SK-N-SH (cell line): ENCODE results near the gene POLR2J.
"Not testable (repeated sequence)": the region's sequence is repeated elsewhere in the genome, so short reads cannot be mapped to it uniquely, and the experiment has no call there.

Source experiments
- CHD2 ChIP-seq: fragments of 150-350 bp; IDR thresholded peaks from 2 replicates; pipeline ENCODE4 v1.6.1; 2018; ENCODE audit warnings: low read length; ENCODE audit not compliant: partially characterized antibody
- EZH2phosphoT487 ChIP-seq: fragments of 200-600 bp; sonication (generic); IDR thresholded peaks from 2 replicates; pipeline ENCODE4 v1.6.1; 2017; ENCODE audit warnings: low read depth, mixed run types, mild to moderate bottlenecking, antibody characterized with exemption, moderate library complexity, borderline replicate concordance
- GABPA ChIP-seq: IDR thresholded peaks from 2 replicates; pipeline ENCODE4 v1.4.0; 2012; ENCODE audit warnings: low read depth, mild to moderate bottlenecking
- GATA2 ChIP-seq: sonication (generic); formaldehyde crosslinking; IDR thresholded peaks from 2 replicates; pipeline ENCODE4 v1.5.0; 2020; ENCODE audit warnings: mild to moderate bottlenecking, missing genetic modification reagents
- JUND ChIP-seq: IDR thresholded peaks from 2 replicates; pipeline ENCODE4 v1.4.0; 2012
- RAD21 ChIP-seq: IDR thresholded peaks from 2 replicates; pipeline ENCODE4 v1.6.1; 2012; ENCODE audit warnings: mild to moderate bottlenecking, low read length
- RFX5 ChIP-seq: IDR thresholded peaks from 2 replicates; pipeline ENCODE4 v1.6.1; 2012; ENCODE audit warnings: mild to moderate bottlenecking, improper control_type of control experiment, low read length
- TAF1 ChIP-seq: IDR thresholded peaks from 2 replicates; pipeline ENCODE4 v1.6.1; 2012; ENCODE audit warnings: low read depth, mild to moderate bottlenecking, low read length, moderate library complexity, borderline replicate concordance
- TCF12 ChIP-seq: IDR thresholded peaks from 2 replicates; pipeline ENCODE4 v1.4.0; 2012
- TEAD4 ChIP-seq: IDR thresholded peaks from 2 replicates; pipeline ENCODE4 v1.4.0; 2012; ENCODE audit warnings: mild to moderate bottlenecking, borderline replicate concordance; ENCODE audit not compliant: insufficient read depth
- YY1 ChIP-seq: IDR thresholded peaks from 2 replicates; pipeline ENCODE4 v1.4.0; 2012; ENCODE audit warnings: low read depth, mild to moderate bottlenecking
- TF ChIP-seq, protein P1 (sequence below): fragments of 200-600 bp; sonication (generic); IDR thresholded peaks from 2 replicates; pipeline ENCODE4 v1.6.1; 2017; ENCODE audit warnings: antibody characterized with exemption, mild to moderate bottlenecking, moderate library complexity
- TF ChIP-seq, protein P2 (sequence below): fragments of 150-350 bp; IDR thresholded peaks from 2 replicates; pipeline ENCODE4 v1.6.1; 2017; ENCODE audit warnings: antibody characterized with exemption, low read length, low read depth, borderline replicate concordance
- TF ChIP-seq, protein P3 (sequence below): IDR thresholded peaks from 2 replicates; pipeline ENCODE4 v1.4.0; 2012; ENCODE audit warnings: low read depth

DNA sequence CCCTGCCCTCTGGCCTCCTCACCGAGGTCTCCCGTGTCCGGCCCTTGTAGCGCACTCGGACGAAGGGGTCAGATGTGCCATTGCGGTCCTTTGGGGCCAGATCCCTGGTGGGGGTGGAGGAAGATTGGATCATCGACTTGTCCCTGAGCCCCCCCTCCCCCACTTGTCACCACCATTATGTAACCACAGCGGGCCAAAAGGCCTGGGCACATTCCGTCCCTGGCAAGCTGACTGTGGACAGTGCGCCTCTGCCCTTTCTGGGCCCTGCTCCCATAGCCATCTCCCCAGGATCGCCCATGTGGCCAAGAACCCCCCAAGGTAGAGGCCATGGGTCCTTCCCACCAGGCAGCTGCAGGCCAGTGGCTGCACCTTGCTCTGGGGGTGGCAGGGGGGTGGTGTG lies 24.4 kb upstream of the POLR2J start:
- TF ChIP-seq, protein P1, sequence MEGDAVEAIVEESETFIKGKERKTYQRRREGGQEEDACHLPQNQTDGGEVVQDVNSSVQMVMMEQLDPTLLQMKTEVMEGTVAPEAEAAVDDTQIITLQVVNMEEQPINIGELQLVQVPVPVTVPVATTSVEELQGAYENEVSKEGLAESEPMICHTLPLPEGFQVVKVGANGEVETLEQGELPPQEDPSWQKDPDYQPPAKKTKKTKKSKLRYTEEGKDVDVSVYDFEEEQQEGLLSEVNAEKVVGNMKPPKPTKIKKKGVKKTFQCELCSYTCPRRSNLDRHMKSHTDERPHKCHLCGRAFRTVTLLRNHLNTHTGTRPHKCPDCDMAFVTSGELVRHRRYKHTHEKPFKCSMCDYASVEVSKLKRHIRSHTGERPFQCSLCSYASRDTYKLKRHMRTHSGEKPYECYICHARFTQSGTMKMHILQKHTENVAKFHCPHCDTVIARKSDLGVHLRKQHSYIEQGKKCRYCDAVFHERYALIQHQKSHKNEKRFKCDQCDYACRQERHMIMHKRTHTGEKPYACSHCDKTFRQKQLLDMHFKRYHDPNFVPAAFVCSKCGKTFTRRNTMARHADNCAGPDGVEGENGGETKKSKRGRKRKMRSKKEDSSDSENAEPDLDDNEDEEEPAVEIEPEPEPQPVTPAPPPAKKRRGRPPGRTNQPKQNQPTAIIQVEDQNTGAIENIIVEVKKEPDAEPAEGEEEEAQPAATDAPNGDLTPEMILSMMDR: not testable (repeated sequence)
- TF ChIP-seq YY1; TAF1; RFX5; EZH2phosphoT487; TEAD4; CHD2; TCF12; JUND; RAD21; GABPA; GATA2 (CRISPR knock-in tag): not testable (repeated sequence)
- TF ChIP-seq, protein P2, sequence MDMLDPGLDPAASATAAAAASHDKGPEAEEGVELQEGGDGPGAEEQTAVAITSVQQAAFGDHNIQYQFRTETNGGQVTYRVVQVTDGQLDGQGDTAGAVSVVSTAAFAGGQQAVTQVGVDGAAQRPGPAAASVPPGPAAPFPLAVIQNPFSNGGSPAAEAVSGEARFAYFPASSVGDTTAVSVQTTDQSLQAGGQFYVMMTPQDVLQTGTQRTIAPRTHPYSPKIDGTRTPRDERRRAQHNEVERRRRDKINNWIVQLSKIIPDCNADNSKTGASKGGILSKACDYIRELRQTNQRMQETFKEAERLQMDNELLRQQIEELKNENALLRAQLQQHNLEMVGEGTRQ: not testable (repeated sequence)
- TF ChIP-seq, protein P3, sequence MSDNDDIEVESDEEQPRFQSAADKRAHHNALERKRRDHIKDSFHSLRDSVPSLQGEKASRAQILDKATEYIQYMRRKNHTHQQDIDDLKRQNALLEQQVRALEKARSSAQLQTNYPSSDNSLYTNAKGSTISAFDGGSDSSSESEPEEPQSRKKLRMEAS: not testable (repeated sequence)
